Stimulated activated CD4-positive, alpha-beta T cell treated with anti-CD3 and anti-CD28 coated beads, Interleukin-2, amount 100 ng/mL, for 24 hours (primary cell): ENCODE measurements around the gene LPXN.
"Not testable (repeated sequence)": the region's sequence is repeated elsewhere in the genome, so short reads cannot be mapped to it uniquely, and the experiment has no call there.

ENCODE experiments used
- DNase-seq, 2 donors: peaks; one replicate each; pipeline ENCODE4 v3.0.0-alpha.2; 2020

Gene LPXN

DNA sequence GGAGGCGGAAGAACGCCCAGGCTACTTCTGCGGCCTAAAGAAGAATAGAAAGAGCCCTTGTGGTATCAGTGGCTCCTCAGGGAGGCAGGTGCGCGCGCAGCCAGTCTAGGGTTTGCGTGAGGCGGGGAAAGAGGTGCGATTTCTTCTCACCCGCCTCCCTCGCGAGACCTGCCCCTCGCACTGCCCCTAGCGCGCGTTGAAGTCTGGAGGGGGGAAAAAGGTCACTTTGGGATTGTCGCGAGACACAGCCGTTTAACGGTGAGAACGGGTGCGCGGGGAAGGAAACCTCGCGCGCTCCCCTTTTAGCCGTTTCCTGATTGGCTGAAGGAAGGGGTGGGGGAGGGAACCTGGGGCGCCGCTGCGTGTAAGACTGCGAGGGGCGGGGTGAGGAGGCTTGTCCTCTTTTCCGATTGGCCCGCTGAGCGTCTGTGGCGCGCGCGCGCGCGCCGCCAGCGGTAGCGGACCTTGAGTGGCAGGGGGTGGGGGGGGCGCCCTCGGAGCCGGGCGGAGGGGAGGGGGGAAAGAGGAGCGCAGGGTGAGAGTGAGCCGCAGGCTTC is 3.1 kb upstream of the LPXN start, which contains the start of gene ZFP91:
Gene ZFP91 (plus strand): TSS at position 429 of the 557 bp plus-strand sequence. CDS start 219 bp downstream, outside the sequence.
- DNase-seq: peak; percentile 94 to 96

DNA sequence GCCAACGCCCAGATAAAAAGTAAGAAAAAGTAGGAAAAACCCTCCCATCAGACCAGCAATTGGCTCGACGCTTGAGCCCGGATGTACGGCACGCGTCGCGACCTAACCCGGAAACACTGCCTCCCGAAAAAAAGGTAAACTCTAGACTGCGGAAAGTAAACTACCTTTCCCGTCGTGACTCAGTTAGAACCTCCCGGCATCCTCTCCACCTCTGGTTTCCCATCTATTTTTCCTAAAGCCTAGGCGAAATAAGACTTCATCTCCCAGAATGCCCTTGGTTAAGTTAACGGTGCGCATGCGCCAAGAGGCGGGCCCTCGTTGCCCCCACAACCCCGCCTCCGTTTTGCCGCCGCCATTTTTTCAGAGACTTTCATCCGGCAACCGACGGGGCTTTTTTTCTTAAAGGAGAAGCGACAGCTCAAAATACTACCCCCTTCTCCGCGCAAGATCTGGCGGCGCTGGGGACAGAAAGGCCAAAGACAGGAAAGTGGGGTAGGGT is 2.5 kb upstream of the LPXN start:
- DNase-seq: peak; percentile 90 to 92

DNA sequence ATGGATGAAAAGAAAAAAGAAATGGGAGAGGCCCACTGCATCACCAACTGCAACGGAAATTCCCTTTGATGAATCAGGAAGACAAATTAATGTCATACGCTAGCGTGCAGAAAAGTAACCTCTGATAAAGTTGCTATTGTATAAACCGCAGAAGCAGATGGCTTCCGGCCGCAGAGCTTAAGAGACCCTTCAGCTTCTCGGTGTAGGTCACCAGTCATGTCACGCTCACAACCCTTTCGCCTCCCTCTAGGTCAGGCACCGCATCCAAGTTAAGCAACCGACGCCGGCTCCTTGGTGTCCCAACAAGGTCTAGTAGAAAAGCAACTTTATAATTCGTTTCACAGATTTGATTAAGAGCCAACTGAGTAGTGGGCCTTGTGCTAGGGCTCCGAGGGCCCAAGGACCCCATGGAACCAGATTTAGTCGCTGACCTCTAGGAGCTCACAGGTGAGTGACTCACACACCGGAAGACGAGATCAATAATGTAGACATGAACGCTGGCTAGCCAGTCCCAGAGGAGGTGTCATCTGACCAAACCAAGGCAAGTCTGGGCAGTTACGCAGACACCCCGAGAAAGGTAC is 2.0 kb upstream of the LPXN start:
- DNase-seq: peak; percentile 71 to 81

DNA sequence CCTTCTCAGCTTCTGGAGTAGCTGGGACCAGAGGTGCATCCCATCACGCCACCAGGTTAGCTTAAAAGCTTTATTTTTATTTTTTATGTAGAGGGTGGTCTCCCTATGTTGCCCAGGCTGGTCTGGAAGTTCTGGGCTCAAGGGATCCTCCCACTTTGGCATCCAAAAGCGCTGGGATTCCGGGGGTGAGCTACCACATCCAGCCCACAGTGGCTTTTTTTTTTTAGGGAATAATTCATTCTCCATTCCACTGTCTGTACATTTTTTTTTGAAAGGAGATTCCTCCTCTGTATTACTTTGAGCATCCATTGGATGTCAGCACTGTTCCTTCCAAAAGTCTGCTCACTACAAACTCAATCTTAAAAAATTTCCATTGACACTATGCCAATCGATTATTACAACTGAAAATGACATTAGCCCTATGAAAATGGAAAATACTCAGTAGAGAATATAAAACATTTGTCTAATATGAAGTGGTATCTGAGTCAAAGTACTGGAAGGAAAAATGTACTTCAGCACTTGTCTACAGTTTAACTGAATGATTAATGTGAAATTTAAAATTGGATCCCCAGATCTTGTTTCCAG is 1.3 kb upstream of the LPXN start:
- DNase-seq: no peak

DNA sequence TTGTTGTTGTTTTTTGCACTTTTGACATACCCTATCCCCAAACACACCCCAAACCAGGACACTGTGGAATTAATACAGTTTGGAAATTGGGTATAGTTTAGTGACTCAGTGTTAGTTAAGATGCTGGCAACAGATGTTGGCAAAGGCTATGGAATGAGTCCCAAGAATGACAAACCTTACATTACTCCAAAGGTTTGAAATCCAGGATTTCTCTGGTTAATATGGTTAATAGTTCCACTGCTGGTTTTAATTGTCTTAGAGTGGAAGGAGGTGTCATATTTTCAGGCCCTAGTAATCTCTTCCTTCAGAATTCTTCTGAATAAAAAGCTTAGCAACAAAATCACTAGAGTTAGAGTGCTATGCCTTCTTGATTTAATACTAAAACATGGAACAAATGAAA is 775 bp downstream of the LPXN start:
- no peak for DNase-seq

DNA sequence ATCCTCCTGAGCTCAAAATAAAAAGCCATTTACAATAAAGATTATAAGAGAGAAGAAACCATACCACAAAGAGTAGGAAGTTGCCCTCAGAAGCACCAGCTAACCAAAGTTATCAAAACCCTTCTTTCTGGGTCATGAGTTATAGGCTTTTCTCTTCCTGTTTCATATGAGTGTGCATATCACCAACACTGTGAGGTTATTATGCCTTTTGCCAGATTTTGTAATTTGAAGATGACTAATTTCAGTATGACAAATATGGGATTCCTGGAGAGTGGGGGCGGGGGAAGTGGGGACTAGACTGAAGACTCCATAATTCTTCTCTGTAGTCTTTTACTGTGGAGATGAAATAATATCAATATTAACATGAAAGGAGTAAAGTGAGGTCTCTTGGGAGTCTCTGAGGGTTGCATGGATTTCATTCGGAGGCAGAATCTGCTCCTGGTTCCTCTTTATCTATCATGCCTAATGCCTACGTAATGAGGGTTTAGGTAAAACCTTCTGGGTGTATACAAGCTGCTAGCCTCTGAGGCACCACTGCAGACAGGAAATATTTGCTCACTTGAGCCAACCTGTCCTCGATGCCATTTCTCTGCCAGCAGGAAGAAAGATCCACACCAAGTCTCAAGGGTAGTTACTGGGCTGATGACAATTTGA is 2.1 kb downstream of the LPXN start:
- peak; percentile 76 to 81 for DNase-seq

DNA sequence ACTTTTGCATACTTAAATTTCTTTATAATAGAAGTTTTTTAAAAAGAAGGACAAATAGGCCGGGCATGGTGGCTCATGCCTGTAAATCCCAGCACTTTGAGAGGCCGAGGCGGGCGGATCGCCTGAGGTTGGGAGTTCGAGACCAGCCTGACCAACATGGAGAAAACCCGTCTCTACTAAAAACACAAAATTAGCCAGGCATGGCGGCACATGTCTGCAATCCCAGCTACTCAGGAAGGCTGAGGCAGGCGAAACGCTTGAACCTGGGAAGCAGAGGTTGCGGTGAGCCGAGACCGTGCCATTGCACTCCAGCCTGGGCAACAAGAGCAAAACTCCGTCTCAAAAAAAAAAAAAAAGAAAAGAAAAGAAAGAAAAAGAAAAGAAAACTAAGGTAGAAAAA is 2.8 kb downstream of the LPXN start:
- DNase-seq: not testable (repeated sequence)

DNA sequence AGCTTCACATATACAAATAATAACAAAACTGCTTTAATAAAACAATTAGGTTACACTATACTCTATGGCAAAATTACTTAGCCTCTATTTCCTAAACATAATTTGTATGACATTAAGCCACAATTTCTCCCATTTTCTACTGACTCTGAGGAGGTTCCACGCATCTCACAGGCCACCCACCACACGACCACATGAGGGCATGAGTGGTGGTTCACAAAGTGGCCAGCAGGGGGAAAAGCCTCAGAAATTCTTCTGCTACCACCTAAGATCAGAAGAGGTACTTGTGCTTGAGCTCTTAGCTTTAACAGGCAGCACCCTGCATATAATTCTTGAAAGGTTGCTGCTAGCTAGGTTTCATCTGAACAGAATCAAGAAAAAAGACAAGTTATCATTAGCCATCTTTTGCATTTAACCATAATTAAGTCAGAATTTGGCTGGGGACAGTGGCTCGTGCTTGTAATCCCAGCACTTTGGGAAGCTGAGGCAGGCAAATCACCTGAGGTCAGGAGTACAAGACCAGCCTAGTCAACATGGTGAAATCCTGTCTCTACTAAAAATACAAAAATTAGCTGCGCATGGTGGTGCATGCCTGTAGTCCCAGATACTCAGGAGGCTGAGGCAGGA is 7.7 kb downstream of the LPXN start:
- peak; percentile 77 to 78 for DNase-seq

DNA sequence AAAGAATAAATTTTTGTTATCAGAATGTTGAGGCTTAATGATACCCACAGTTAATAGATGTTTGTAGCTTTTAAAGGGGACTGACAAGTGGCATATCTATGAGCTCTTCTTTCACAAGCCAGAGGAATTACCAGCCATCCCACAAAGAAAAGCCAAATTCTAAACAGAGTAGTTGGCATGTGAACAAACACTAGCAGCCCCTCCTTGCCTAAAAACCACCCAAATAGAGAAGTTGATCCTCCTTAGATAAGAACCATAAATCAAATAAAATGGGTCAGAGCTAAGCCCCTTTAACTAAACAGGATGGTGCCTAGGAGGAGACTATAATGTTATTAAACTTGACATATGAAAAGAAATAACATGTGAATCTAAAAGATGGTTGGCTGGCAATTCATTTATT is 11.4 kb downstream of the LPXN start:
- DNase-seq: no peak

DNA sequence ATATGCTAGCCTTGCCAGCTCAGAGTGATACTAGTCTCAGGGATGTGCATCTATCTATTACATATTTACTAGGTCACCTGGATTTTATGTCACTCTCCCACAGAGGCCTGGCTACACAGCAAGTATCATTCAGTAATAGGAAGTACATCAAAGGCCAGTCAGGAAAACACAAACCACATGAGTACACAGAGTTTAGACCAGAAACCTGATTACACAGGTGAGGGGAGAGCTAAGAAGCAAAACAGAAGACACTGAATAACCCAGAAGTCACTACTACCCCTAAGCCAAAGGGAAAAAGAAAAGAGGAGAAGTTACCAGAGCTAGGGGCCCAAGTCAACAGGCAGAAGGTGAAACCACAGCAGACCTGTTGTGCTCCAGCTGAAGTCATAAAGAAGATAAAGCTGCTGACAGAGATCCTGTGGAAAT is 13.3 kb downstream of the LPXN start:
- no peak for DNase-seq

DNA sequence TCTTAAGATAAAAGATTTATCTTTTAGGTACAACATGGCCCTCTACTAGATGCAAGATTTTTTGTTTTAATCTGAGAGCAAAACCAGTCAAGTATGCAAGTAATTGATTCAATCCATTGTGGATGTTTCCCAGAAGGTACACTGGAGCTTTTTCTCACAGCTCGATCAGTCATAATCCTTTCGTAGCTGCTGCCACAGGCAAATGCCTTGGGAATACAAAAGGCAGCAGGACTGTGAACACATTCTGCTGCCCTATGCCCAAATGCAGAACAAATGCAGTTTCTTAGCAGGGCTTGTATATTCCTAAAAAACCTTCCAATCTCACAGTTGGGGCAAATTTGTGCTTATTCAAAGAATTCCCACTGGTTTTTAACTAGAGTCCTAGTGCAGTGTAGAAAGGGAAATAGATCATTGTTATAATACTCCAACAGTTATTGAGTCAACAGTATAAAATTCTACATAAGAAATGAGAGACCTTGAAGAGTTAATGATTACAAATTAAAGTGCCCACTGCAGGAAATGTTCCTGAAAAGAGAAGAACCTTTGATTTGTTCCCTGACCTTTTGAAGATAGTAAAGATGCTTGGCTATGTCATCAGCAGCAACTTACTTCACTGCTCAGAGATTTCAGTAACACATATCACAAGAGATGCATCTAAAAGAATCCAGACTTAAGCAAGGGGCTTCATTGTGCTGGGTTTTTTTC is 14.1 kb downstream of the LPXN start:
- DNase-seq: no peak

DNA sequence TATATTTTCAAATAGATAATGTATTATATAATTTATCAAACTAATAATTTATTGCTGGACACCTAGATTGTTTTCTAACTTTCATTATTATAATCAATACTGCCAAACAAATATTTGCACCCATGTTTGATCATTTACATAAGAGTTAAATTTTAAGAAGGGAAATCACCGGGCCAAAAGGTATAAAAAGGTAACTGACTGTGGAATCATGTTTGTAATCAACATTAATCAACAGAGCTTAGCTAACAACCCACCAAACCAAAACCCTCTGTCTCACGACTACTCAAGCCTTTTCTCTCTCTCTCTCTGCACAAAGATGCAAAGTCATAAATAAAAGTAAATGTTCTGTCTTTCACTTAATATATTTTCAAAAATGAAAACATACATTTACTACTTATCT is 14.8 kb downstream of the LPXN start:
- DNase-seq: no peak

DNA sequence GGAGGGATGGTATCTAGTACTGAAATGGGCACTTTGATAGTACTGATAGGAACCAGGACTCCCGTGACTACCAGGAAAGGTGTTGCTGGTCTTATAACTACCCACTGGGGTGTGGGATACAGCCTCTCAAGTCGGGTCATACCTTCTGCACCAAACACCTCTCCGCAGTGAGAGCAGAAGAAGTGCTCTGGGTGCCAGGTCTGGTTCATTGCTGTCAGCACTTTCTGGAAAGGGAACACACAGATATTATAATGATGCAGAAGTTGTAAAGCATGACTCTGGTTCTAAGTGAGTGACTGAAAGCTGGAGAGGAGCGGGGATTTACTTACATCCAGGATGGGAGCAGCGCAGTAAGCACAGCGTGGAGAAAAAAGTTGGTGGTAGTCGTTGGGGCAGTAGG is 26.0 kb downstream of the LPXN start:
- DNase-seq: no peak

DNA sequence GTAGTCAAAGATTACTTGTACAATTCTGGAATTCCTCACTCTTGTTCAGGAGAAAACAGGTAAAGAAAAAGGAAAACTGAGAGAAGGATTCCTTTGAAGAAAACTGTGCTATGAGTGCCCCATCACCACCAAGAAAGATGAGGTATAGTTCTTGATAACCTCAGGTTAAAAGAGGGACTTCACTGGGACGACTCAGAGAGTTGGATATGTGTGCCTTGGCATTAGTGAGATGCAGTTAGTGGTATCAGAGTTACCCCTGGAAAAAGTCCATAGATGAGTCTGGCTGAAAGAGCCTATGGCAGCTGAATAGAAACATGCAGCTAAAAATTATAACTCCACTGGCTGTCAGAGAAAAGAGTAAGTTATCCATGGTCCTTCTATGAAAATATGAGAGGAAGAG is 28.8 kb downstream of the LPXN start:
- DNase-seq: no peak

DNA sequence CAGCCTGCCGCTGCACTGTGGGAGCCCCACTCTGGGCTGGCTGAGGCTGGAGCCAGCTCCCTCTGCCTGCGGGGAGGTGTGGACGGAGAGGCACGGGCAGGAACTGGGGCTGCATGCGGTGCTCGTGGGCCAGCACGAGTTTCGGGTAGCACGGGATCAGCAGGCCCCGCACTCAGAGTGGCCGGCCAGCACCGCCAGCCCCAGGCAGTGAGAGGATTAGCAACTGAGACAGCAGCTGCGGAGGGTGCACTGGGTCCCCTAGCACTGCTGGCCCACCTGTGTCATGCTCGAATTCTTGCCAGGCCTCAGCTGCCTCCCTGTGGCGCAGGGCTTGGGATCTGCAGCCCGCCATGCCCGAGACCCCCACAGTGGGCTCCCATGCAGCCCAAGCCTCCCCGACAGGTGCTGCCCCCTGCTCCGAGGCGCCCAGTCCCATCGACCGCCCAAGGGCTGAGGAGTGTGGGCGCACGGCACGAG is 43.8 kb downstream of the LPXN start:
- DNase-seq: no peak

DNA sequence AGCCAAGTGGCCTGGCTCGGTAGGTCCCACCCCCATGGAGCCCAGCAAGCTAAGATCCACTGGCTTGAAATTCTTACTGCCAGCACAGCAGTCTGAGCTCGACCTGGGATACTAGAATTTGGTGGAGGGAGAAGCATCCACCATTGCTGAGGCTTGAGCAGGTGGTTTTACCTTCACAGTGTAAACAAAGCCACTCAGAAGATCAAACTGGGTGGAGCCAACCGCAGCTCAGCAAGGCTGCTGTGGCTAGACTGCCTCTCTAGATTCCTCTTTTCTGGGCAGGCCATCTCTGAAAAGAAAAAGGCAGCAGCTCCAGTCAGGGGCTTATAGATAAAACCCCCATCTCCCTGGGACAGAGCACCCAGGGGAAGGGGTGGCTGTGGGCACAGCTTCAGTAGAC is 45.4 kb downstream of the LPXN start:
- DNase-seq: no peak

DNA sequence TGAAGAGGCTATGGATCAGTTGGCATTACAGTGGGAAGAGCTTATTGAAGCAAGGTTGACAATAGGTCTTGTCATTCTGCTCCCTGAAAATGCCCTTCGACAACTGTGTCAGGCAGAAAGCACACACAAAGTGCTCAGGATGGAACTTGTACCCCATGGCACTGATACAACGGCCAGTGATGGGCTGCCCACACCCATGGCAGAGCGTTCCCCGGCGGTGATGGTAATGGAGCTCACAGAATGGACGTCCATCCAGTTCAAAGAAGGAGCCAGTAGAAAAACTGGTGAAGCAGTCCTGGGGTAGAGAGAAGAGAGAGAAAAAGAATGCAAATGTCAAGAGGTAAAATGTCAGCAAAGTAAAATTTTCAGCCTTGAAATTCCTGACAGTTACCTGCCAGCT is 48.2 kb downstream of the LPXN start:
- no peak for DNase-seq

DNA sequence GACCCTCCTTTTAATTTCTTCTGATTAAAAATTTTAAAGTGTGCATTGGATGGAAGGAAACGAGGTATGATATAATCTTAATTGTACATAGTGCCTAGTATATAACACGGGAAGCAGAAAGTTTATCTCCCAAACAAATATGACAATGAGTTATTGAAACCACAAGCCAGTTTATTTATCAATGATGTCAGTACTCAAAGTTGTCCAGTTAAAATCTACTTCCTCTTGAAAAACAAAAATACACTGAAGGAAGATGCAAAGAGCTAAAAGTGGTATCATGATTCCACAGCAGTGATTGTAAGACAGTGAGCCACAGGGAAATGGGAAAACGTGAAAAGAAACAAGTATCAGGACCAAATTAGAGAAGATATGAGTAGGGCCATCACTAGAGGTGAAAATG is 48.9 kb downstream of the LPXN start:
- DNase-seq: no peak

DNA sequence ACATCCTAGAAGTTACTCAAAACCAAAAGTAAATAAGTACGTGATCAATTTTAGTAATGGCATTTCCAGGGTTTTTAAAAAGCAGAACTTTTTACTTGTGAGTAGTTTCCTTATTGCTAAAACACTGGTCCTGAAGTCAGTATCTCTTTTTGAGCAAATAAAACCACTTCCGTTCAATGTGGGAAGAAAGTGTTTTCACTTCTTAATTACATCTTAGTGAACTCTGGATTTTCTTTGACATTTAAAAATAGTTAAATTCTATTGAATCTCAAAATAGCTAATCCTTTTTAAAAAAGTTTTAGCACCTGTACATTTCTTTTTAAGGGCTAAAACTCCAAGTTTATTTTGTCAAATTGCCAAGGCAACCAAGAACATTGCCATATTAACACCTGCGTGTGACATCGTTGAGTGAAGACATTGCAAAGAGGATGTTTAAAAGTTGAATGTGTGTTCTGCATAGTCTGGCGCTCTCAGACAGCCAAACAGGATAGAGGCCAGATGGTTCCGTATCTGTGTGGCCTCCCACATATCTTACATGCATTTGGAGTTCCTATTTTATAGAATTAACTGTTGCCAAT is 50.5 kb downstream of the LPXN start:
- DNase-seq: no peak

DNA sequence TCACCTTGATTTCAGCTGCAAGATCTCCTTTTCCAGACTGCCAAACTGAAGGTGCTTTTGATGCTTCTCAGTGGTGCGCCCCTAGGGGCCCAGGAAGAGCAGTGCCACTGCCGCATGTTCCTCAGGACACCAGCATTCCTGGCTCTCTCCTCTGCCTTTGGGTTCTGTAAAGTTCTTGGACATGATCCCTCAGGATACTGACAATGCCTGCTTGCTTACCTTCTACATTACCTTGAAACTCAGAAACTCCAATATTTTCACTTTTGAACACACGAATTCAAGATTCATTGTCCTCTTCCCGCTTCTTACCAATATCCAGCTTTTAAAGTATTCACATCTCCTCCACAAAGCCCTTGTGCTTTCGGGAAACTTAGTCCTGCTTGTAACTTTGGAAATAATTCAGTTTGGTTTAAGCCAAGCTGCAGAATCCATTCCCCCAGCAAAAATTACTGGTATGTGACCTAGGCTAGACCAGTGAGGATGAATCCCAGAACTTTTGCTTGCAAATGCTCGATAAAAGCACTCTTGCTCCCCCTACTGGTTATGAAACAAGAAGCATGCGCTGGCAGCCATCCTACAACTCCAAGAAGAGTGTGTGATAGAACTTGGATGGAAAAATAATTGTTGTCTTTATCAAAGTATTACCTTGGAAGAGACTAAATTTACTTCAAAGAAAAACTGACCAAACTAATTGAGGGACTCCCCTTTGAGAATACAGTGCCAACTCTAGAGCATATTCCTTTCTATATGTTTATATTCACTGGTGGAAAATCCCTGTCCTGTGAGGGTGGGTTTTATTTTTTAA is 51.2 kb downstream of the LPXN start:
- peak; percentile 47 to 48 for DNase-seq

DNA sequence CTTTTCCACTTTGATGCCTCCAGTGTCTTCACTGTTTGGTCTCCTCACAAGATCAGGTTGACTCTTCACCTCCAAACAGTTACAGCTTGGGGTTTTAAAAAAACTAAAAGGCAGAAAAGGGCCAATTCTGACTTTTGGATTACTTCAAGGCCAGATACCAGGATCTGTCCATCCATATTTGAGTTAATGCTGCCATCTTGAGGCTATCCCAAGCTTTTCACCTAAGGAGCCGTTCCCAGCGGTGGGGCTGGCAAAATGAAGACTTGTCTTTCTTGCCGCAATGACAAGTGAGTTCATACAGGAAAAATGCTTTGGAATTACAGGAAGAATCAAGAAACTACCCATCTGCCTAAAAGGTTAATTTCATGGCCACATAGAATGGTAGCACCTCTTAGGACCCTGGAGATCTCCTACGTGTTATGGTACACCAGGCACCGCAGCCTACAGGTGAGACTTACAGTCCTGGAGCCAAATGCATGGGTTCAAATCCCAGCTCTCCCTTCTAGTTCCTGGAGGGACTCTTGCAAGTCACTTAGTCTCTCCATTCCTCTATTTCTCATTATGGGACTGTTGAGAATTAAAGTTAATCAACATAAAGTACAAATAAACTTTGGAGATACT is 61.8 kb downstream of the LPXN start:
- peak in 1 of 2 donors; percentile 10 for DNase-seq
